ENCODE data around the gene MROH2A. TPM values are rescaled to one million over a fixed set of nuclear protein-coding genes. Genes with fewer than 3 reads are reported as not detected.

MROH2A gene
- total RNA-seq, 4 donors from 2014 or later = not detected

DNA sequence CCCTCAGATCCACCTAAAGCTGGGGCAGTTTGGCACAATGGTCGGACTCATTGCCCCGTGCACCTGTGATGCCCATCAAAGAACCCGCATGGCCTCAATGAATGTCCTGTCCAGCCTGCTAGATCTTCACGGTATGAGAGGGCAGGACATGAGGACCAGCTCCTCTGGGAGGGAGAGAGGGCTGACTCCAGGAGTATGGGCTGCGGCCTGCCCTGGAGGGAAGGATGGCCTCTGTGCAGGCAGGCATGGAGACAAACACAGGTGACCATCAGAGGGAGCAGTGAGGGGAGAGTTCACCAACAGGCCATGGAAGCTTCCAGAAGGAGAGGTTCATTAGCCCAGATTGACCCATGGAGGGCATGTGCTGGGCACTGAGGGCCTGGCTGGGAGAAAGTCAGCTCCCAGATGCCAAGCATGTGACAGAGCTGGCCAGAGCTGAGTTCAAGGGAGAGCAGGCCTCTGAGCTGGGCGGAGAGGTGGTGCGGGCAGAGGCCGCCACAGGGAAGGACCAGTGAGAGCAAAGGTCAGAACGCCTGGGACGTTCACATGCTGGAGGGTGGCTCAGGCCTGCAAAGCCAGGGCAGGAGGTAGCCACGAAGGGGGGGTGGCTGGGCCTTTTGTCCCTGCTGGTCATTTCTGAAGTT lies 40.0 kb downstream of the MROH2A start:
- no peak overlapping the region for H3K4me3 ChIP-seq
- no peaks in the 10 kb centered on the region for H3K36me3 ChIP-seq
- WGBS, 2 donors = 90% methylated on average over 11 of the region's 11 CpGs
- no peak overlapping the region for H3K27ac ChIP-seq
- H3K9me3 ChIP-seq = no peaks in the 10 kb centered on the region
- no peak for TF ChIP-seq CTCF (IDR thresholded peaks at IDR 0.05)
- no peak for TF ChIP-seq POLR2A (IDR thresholded peaks at IDR 0.05)
- no peak for TF ChIP-seq EP300 (IDR thresholded peaks at IDR 0.05)
- no peak for DNase-seq (ENCODE audit: low spot score in 2 of 2)
- H3K27me3 ChIP-seq = no peaks in the 10 kb centered on the region
- H3K4me1 ChIP-seq = no peaks in the 10 kb centered on the region

DNA sequence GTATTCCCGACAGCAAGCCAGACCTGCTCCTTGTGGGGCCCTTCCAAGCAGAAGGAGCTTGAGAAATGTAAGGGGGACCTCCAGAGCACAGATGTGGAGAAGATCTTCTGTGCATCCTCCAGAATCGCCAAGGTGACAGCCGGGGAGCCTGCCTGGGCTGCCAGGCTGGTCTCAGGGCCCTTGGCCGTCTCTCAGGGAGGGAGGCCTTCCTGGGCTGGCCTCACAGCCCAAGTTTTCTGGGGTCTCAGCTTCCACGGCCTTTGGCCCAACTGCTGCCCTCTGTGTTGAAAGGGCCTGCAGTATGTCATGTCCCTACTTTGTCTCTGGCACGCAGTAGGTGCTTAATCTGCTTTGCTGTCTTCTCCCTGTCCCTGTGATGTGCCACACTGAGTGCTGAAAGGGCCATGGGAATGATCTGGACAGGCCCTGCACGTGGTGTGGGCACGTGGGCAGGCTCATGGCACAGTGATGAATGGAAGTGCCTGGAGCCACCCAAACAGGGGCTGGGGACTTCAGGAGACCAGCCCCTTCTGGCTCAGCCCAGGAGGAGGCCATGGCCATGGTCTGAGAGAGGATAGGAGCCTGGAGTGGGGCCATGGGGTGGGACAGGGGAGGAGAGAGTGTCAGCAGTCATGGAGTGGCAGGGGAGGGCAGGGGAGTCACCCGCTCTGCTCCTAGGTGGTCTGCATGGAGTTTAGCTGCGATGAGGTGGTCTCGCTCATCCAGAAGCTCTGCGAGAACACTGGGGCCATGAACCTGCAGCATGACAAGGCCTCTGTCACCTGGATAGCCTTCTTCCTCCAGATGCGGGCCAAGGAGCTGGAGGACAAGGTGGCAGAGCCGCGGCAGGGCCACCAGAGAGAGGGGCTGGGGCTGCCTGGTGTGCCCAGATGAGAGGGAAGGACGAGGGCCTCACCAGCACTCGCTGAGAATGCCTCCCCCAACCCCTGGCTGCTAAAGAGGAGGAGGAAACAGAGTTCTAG lies 40.8 kb downstream of the MROH2A start:
- no peak for DNase-seq (ENCODE audit: low spot score in 2 of 2)
- 75 to 81% methylated on average over 14 to 17 of the region's 17 CpGs for WGBS, 2 donors
- TF ChIP-seq CTCF (IDR thresholded peaks at IDR 0.05) (no peak), EP300 (IDR thresholded peaks at IDR 0.05) (no peak), POLR2A (IDR thresholded peaks at IDR 0.05) (no peak)
- Histone ChIP-seq H3K27me3 (no peaks in the 10 kb centered on the region), H3K36me3 (no peaks in the 10 kb centered on the region), H3K9me3 (no peaks in the 10 kb centered on the region), H3K27ac (no peak overlapping the region), H3K4me1 (no peaks in the 10 kb centered on the region), H3K4me3 (no peak overlapping the region)

- no peaks in the 10 kb centered on the region for H3K27me3 ChIP-seq
- no peak for TF ChIP-seq POLR2A (IDR thresholded peaks at IDR 0.05)
- no peak for TF ChIP-seq EP300 (IDR thresholded peaks at IDR 0.05)
- no peak for TF ChIP-seq CTCF (IDR thresholded peaks at IDR 0.05)
- H3K27ac ChIP-seq = no peak overlapping the region
- no peaks in the 10 kb centered on the region for H3K4me1 ChIP-seq
- H3K9me3 ChIP-seq = no peaks in the 10 kb centered on the region
- WGBS, 2 donors = 80 to 83% methylated on average over 11 to 15 of the region's 18 CpGs
- H3K36me3 ChIP-seq = no peaks in the 10 kb centered on the region
- no peak overlapping the region for H3K4me3 ChIP-seq
- DNase-seq (ENCODE audit: low spot score in 2 of 2) = no peak
These were observed 42.0 kb downstream of the MROH2A start for GRCh38 chr2:233819884-233820773.

DNA sequence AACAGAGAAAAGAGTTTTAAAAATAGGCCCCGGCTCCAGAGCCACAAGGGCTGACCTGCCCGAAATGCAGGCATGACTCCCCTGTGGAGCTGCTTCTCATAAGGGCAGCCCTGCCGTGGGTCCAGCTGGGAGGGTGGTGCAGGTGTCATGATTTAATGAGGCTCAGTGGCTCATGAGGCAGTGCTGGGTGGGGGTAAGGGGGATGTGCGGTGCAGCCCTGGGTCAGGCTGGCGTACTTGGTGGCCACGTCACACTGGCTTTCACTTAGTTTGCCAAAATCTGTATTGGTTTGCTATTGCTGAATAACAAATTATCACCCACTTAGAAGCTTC lies 42.6 kb downstream of the MROH2A start:
- no peaks in the 10 kb centered on the region for H3K36me3 ChIP-seq
- H3K4me1 ChIP-seq = no peaks in the 10 kb centered on the region
- DNase-seq (ENCODE audit: low spot score in 2 of 2) = no peak
- 78 to 80% methylated on average over 6 of the region's 6 CpGs for WGBS, 2 donors
- no peak overlapping the region for H3K4me3 ChIP-seq
- H3K27me3 ChIP-seq = no peaks in the 10 kb centered on the region
- H3K27ac ChIP-seq = no peak overlapping the region
- H3K9me3 ChIP-seq = no peaks in the 10 kb centered on the region
- TF ChIP-seq CTCF (IDR thresholded peaks at IDR 0.05) (no peak), EP300 (IDR thresholded peaks at IDR 0.05) (no peak), POLR2A (IDR thresholded peaks at IDR 0.05) (no peak)

All from tibial nerve (tissue), 4 donors.